Effector CD4-positive, alpha-beta T cell (primary cell): ENCODE measurements around the gene B3GNT5.

Source experiments
- DNase-seq: peaks from one replicate; pipeline ENCODE4 v3.0.0-alpha.2; 2020

The B3GNT5 gene

GRCh38 chr3:183230826-183231225 is 22.2 kb upstream of the B3GNT5 start:
- DNase-seq: no peak

DNA sequence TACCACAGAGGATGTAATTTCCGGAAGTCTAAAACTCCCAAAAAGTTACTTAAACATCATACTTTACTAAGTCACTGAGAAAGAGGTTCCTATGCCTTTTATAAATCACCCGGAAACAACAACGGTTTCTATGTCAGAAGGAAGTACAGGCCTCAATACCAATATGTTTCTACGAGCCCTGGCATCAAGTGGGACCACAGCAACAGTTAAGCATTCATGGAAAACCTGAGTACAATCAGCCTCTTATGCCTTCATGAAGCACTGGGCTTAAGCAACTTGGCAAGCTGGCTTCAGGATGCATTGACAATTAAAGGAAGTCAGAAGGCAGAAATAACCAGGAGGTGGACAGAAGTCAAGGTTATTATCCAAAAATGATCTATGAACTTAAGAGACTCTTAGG is 19.1 kb upstream of the B3GNT5 start:
- DNase-seq: no peak

DNA sequence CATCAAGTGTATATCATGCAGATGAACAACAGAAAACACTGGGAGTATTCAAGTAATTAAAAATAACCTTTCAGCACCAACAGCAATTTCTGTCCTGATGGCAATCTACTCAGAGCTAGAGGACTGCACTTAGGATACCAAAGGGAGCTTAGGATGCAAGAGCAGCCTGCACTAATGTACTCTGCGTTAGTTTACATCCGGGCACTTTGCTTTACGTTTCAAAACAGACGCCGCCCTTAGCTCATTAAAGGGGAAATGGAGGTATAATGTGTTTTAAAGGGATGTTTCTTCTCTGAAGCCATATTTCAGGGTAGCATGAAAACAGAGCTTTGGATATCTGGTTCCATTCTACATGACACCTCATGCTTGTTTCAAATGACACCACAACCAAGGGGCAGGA is 14.0 kb upstream of the B3GNT5 start:
- DNase-seq: no peak

DNA sequence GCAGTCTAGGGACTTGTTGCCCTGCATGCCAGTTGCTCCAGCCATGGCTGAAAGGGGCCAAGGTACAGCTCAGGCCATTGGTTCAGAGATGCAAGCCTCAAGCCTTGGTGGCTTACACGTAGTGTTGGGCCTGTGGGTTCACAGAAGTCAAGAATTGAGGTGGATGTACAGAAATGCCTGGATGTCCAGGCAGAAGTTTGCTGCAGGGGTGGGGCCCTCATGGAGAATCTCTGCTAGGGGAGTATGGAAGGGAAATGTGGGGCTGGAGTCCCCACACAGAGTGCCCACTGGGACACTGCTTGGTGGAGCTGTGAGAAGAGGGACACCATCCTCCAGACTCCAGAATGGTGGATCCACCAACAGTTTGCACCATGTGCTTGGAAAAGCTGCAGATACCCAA is 10.6 kb upstream of the B3GNT5 start:
- no peak for DNase-seq

DNA sequence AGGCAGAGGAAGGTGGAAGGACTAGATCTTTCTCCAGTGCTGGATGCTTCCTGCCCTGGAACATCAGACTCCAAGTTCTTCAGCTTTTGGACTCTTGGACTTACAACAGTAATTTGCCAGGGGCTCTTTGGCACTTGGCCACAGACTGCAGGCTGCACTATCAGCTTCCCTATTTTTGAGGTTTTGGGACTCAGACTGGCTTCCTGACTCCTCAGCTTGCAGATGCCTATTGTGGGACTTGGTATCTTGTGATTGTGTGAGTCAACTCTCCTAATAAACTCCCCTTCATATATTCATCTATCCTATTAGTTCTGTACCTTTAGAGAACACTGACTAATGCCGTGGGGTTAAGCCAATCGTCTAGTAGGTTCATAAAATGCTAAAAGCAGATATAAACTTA is 8.8 kb upstream of the B3GNT5 start:
- no peak for DNase-seq

GRCh38 chr3:183244981-183245476 is 8.0 kb upstream of the B3GNT5 start:
- DNase-seq: no peak

DNA sequence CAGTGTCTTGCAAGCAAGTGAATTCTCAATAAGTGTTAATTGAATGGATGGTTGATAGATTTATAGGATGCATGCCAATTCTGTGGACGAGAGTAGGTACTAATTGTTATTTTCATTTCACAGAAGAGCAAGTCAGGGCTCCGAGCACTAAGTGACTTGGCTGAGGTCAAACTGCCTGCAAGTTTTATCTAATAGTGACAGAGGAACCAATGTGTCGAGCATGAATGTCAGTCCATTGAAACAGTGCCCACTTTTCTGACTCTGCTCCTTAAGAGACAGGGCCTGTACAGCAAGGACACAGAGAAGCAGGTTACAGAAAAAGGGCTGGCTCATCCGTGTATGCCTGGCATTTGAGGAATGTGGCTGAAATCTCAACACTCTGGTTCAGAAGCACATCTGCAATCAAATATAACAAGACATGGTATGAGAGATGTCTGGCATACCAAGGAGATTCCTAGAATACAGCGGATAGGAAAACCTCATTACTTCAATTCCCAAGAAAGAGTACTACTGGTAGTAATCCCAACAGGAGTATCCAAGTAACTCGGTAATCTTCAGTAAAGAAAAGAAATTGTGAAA is 6.0 kb upstream of the B3GNT5 start:
- DNase-seq: no peak

GRCh38 chr3:183249006-183249718 is 3.9 kb upstream of the B3GNT5 start:
- DNase-seq: no peak

DNA sequence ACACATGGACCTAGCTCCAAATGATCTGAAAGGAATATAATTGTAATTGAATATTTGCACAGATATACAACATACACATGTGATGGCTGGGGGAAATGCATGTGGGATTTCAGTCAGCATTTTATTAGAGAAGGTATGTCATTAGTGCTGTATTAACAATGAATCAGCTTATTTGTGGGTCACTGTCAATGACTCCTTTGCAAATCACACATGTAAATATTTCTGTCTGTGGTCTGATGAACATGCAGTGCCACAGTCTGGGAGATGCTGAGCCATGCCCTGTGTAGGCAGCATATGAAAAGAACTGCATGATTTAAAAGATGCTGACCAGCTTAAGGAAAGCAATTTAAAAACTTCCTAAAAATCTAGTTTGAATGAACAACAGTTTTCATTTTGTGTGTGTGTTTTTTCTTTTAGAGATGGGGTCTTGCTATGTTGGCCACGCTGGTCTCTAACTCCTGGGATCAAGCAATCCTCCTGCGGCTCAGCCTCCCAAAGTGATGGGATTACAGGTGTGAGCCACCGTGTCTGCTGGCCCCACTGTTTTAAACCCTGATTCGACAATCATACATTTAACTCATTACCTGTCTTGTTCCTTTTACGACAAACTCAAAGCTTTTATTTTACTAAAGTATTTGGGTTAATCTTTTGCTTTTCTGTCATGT is 803 bp upstream of the B3GNT5 start:
- no peak for DNase-seq

DNA sequence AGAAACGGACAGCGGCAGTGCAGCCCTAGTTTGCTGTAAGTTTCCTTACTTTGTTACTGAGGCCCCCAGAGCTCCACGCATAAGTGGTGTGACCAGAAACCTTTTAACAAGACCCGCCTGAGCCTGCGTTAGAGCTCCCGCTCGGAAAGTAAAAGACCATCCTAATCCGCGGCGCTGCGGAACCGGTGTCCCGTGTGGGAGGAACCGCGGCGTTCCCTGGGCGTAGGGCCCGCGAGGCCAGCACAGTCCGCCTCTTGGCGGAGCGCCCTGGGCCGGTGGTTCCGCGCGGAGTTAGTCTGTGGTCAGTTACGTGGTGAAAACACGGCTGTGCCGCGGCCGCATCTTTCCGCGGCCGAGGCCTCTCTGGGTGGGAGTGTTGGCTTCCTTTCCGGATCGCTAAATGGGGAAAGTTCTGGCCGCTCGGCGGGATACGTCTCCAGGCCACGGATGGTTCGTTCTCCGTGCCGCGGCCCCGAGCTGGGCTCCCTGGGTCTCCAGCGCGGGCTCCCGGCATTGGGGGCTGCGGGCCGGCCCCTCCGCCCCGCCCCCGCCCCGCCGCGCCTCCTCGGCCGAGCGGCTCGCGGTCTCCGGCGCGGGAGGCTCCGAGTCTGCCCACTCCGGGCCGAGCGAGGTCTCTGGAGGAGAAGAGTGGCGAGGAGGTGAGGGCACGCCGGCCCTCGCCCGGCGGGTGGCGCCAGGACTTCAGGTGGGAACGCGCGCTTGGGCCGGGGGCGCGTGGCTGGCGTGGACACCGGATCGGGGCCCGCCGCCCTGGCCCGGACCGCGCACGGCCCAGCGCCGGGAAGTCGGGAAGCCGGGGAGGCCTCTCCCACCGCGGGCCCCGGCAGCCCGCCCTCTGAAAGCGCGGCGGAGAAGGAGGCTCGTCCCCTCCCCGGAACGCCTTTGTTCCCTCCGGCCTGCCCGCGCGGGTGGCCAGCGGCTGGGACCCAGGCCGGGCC is 754 bp downstream of the B3GNT5 start:
- peak; percentile 3 for DNase-seq

DNA sequence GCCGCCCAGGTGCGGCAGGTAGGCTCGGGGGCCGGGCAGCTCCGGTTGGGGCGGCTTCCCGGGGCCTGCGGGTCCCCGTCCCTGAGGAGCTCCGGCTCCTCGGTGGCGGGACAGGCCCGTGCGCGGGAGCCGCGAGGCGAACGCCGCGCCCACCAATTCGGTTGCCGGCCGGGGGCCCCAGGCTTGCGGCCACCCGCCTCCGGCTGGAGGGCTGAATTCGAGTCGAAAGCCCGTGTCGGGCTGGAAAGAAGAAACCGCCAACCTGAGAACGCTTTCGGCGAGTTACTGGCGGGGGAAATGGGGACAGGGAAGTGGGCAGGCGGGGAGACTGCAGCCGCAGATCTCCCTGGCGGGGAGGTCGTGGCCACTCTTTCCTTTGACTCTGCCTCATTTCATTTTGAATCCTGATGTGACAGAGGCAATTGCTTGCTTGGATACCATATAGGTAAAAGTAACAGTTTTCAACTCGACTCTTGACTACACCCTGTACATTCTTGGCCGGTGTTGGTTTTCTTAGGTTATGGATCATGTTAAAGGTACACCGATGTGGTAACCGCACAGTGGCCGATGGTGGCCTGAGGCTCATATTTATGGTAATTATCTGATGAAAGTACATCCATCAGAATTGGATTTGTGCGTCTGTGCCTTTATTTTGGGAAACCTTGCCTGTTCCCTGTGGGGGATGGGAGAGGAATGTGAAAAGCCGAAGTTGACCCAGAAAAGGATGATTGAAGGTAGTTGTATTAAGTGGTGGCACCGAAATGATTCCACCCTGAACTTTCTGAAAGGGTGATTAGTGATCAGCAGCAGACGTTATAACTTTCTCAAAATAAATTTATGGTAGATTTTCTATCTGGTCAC is 1.7 kb downstream of the B3GNT5 start:
- no peak for DNase-seq

DNA sequence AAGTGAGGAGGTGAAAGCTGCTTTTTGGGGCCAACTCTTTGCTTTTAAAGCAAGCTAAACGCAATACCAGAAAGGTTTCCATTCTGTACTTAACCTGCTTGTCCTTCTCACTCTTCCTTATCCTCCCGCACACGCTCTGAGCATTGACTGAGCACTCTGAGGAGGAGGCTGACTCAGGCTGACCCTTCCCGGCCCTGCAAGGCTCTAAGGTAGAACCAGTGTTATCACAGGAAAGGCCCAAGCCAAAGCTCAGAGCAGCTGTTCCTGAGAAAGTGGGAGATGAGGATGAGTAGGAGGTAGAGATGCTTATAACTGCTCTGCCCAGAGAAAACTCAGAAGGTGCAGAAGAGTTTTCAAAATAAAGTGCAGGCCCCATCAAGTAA is 2.3 kb downstream of the B3GNT5 start:
- no peak for DNase-seq

DNA sequence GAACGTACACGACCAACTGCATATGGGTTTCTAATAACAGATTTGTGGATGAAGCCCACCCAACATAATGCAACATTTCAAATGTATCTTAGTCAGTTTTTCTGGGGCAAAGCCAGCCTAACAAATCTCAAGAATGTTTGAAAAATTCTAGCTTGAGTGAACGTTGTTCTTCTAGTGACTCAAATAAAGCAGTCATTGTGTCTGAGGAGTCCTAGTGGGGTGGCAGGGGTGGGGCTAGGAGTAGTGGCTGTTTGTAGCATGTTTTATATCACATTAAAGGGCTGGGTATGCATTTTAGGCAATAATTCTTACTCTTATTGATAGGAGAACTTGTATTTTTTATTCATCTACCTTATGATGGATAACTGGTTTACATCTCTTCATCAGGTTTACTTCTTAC is 6.0 kb downstream of the B3GNT5 start:
- DNase-seq: no peak

DNA sequence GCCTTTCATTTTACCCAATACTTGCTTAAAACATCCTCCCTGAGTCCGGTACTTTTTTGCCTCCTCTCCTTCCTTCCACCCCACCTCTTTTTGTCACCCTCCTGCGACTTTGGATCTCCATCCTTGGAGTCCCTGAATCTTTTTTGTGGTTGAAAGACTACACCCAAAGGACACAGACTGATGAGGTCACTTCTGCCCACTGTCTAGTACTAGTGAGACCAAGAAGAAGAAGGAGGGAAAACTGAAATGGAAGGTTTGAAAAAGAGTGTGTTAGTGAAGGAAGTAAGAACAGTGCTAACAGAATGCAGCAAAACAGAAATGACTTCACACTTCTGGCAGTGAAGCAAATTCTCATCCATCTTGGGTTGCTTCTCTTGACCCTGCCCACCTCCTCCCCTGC is 6.6 kb downstream of the B3GNT5 start:
- no peak for DNase-seq

DNA sequence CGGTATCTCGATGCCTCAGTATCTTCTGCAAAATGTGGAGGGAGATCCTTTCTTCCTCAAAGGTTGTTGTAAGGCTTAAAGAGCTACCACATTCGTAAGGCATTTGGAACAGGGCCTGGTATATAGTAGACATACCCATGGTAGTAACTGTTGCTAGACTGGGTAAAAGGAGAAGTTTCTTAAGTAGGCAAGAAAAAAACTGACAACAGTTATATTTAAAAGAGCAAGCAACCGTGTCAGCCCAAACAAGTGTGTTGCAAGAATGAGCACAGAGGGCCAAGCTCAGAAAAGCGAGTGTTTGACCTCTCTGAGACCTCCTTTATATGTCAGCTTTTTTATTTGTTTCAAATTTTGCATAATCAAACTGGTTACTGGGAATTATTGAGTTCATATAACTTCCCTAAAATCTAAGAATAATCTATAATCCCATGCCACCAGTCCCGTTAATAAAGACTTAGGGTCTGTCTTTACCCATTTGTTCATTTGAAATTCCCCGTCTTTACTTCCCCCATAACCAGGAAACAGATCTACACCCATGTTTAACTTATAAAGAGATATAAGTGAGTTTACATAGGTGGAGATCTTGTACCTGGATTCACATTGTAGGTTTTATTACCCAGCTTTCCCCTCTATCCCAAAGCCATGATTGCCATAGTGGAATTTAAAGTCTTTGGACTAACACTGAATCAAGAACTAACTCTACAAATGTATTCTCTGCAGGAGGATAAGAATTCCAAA is 7.3 kb downstream of the B3GNT5 start:
- no peak for DNase-seq

GRCh38 chr3:183261151-183261724 is 8.2 kb downstream of the B3GNT5 start:
- DNase-seq: no peak

DNA sequence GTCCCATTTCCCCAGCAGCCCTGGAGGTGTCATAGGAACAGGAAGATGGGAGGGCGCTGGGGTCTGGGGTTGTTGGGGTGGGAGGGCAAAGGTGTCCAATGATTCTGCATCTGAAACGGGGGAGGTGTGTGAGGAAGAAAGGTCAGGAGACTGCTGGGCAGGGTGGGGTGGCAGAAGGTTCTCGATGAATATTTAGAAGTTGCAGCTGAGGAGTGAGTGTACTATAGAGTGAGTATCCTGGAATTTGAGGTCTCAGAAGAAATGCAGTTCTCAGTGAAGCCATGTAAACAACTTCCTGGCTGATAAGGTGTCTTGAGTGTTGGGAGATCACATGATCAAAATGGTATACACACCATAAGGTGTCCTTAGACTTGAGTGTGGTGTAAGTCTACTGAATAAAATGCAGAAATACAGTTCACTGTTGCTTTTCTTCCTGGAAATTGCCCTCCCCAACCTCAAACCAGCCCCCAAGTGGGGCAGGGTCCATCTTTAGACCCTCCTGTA is 9.9 kb downstream of the B3GNT5 start:
- DNase-seq: no peak

DNA sequence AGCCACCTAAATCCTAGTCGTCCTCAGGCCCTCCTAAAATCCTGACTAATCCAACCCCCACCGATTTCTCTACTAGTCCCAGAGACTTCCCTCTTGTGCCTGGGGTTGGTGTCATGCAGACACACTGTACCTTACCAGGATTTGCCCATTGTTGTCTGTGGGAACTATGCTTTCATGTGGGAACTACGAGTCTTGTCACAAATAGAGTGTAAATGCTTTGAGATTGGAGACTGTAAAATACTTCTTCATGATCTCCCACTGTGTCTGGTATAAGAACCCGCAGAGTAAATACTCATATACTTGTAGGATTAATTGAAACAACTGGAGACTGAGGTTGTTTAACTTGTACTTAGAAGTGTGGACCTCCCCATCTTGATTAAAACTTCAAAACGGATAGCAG is 11.2 kb downstream of the B3GNT5 start:
- no peak for DNase-seq

DNA sequence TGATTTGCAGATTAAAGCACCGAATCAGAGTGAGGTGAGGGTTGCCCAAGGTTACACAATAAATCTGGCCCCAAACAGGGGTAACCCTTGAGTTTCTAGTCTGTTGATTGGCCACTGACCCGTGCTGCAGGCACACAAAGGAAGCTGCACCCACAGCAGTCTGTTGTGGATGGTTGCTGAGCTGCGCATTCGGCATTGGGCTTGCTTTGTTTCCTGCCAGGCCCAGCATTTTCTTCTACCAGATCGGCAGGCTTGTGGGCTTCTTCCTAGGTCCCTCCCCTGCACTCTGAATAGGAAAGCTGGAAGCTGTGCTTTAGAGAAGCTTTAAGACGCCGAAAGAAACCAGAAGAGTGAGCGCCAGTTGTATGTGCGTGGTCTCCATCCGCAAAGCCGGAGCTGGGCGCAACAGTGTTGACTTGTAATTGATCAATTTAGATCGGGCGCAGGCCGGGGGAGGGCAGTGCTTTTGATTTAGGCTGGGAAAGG is 12.1 kb downstream of the B3GNT5 start:
- DNase-seq: no peak

- no peak for DNase-seq
Observed at GRCh38 chr3:183265834-183266417, 12.9 kb downstream of the B3GNT5 start.
